ENCODE data around the gene BTBD17. TPM values are rescaled to one million over a fixed set of nuclear protein-coding genes. Genes with fewer than 3 reads are reported as not detected.
A peak's percentile ranks its signal among the peaks of the same experiment; 100 is the strongest.

The BTBD17 gene
- total RNA-seq, 4 donors from 2014 or later: 0.67 to 0.89 TPM; not detected in 2

DNA sequence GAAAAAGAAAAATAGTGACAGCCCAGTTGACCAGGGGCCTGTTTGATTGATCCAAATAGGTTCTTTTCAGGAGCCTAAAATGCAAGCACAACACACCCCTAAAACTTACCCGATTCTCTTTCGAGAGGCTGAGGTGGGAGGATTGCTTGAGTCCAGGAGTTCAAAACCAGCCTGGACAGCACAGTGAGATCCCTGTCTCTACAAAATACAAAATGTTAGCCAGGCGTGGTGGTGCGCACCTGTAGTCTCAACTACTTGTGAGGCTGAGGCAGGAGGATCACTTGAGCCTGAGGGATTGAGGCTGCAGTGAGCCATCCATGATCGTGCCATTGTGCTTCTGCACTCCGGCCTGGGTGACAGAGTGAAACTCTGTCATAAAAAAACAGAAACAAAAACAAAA, 37.1 kb downstream of the BTBD17 start:
- WGBS, 2 donors: 89 to 93% methylated on average over 6 of the region's 6 CpGs
- Histone ChIP-seq H3K4me1 (peaks cover 15 to 27% of the 10 kb centered on the region in 2 donors), H3K27me3 (no peaks in the 10 kb centered on the region), H3K27ac (no peak overlapping the region), H3K36me3 (no peaks in the 10 kb centered on the region), H3K9me3 (no peaks in the 10 kb centered on the region), H3K4me3 (replicated peaks in 1 of 3) (no peak overlapping the region)
- DNase-seq: no peak
- intact Hi-C loops (cut with DNase I): no loop called here
- TF ChIP-seq, protein P1, sequence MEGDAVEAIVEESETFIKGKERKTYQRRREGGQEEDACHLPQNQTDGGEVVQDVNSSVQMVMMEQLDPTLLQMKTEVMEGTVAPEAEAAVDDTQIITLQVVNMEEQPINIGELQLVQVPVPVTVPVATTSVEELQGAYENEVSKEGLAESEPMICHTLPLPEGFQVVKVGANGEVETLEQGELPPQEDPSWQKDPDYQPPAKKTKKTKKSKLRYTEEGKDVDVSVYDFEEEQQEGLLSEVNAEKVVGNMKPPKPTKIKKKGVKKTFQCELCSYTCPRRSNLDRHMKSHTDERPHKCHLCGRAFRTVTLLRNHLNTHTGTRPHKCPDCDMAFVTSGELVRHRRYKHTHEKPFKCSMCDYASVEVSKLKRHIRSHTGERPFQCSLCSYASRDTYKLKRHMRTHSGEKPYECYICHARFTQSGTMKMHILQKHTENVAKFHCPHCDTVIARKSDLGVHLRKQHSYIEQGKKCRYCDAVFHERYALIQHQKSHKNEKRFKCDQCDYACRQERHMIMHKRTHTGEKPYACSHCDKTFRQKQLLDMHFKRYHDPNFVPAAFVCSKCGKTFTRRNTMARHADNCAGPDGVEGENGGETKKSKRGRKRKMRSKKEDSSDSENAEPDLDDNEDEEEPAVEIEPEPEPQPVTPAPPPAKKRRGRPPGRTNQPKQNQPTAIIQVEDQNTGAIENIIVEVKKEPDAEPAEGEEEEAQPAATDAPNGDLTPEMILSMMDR (IDR thresholded peaks at IDR 0.05): no peak
- no peak for TF ChIP-seq POLR2A (IDR thresholded peaks at IDR 0.05)

DNA sequence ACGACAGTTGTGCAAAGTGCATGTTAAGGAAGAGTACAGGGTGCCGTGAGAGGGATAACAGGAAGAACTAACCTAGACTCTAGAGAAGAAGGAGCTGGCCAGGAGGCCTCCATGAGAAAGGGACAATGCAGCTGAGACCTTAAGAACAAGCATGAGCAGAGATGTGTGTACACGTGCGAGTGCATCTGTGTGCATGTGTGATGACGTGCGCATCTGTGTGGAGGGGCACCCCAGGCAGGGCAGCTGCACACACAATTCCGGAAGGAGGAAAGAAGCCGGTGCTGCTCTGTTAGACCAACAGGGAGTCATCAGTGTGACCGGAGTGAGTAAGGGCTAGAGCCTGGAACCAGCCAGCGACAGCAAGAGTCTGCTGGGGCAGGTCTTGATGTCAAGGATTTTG, 43.3 kb downstream of the BTBD17 start:
- no peak for DNase-seq
- Histone ChIP-seq H3K36me3 (no peaks in the 10 kb centered on the region), H3K4me3 (replicated peaks in 1 of 3) (no peak overlapping the region), H3K9me3 (no peaks in the 10 kb centered on the region), H3K27ac (no peak overlapping the region), H3K27me3 (no peaks in the 10 kb centered on the region), H3K4me1 (no peaks in the 10 kb centered on the region)
- WGBS, 2 donors: 89 to 95% methylated on average over 10 of the region's 10 CpGs
- TF ChIP-seq POLR2A (IDR thresholded peaks at IDR 0.05): no peak
- TF ChIP-seq, protein P1 (IDR thresholded peaks at IDR 0.05): no peak
- intact Hi-C loops (cut with DNase I): no loop called here

DNA sequence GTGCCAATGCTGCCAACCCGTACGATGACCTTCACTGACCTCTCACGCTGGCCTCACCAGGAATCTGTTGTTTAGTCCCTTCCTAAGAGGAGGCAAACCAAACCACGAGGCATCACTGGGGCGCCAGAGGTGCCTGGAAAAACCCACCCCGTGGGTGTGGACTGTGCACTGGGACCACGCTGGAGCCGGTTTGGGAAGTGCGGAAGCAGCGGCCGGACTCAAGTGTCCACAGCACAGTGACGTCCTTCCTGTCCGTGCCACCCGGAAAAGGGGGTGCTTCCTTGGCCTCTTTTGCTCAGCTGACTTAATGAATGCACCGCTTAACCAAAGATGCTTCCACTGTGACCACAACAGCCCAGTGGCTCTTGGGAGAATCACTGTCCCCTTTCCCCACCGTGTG, 44.6 kb downstream of the BTBD17 start:
- TF ChIP-seq, protein P1 (IDR thresholded peaks at IDR 0.05): no peak
- no peak for TF ChIP-seq POLR2A (IDR thresholded peaks at IDR 0.05)
- no peak for DNase-seq
- H3K36me3 ChIP-seq: no peaks in the 10 kb centered on the region
- no peaks in the 10 kb centered on the region for H3K27me3 ChIP-seq
- WGBS, 2 donors: 66 to 70% methylated on average over 14 to 16 of the region's 16 CpGs
- peak overlapping the region in 1 of 3 donors; percentile 33 for H3K27ac ChIP-seq
- no peak overlapping the region for H3K4me3 ChIP-seq (replicated peaks in 1 of 3)
- intact Hi-C loops (cut with DNase I): no loop called here
- H3K4me1 ChIP-seq: no peaks in the 10 kb centered on the region
- H3K9me3 ChIP-seq: no peaks in the 10 kb centered on the region

DNA sequence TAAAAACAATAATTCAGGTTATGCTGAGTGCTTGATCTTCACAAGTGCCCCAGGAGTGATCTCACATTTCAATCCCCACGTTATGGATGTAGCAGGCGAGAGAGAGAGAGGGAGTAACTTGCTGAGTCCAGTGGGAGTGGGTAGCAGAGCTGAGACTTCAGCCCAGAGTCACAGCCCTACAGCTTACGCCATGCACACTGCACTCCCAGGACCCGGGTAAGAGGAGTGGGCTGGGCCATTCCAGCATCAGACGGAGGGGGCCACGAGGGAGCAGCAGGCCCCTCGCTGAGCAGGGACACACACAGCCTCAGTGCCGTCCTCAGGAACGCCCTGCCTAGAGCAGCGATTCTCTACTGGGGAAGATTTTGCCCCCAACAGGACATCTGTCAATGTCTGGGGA, 45.4 kb downstream of the BTBD17 start:
- no peak for DNase-seq
- Histone ChIP-seq H3K4me1 (no peaks in the 10 kb centered on the region), H3K27ac (no peak overlapping the region), H3K27me3 (no peaks in the 10 kb centered on the region), H3K9me3 (no peaks in the 10 kb centered on the region), H3K36me3 (no peaks in the 10 kb centered on the region), H3K4me3 (replicated peaks in 1 of 3) (no peak overlapping the region)
- WGBS, 2 donors: 74 to 86% methylated on average over 6 to 8 of the region's 10 CpGs
- TF ChIP-seq, protein P1 (IDR thresholded peaks at IDR 0.05): no peak
- no peak for TF ChIP-seq POLR2A (IDR thresholded peaks at IDR 0.05)
- intact Hi-C loops (cut with DNase I): no loop called here

DNA sequence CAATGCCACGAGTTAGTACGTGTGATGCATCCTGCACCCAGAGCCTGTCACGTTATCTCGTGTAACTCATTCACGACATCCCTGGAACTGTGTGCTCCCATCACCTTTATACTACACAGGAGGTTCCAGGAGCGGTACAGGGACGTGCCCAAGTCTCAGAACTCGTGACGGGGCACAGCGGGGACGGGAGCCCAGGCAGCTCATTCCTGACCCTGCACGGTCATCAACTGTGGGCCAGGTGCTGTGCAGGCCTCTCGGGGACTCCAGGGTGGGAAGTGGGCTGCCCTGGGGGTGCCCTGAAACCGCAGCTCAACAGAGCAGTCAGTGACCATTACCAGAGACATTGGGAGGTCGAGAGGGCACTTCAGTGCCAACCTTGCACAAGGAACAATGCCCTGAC, 46.8 kb downstream of the BTBD17 start:
- TF ChIP-seq, protein P1 (IDR thresholded peaks at IDR 0.05): no peak
- TF ChIP-seq POLR2A (IDR thresholded peaks at IDR 0.05): no peak
- no peak overlapping the region for H3K27ac ChIP-seq
- no peaks in the 10 kb centered on the region for H3K36me3 ChIP-seq
- H3K9me3 ChIP-seq: no peaks in the 10 kb centered on the region
- H3K27me3 ChIP-seq: no peaks in the 10 kb centered on the region
- no peak for DNase-seq
- peaks cover 2 to 6% of the 10 kb centered on the region in 2 donors for H3K4me1 ChIP-seq
- no peak overlapping the region for H3K4me3 ChIP-seq (replicated peaks in 1 of 3)
- intact Hi-C loops (cut with DNase I): no loop called here
- 88 to 92% methylated on average over 11 to 15 of the region's 15 CpGs for WGBS, 2 donors

Measured in thyroid gland (tissue), 4 donors.